HL-60/S4 (cell line): ENCODE data around the gene DCAF15.
"Not testable (repeated sequence)": the region's sequence is repeated elsewhere in the genome, so short reads cannot be mapped to it uniquely, and the experiment has no call there.

Source experiments
- in situ Hi-C: fragments of 300-500 bp; cut with MboI; formaldehyde crosslinking; loops from 2 replicates; pipeline ENCODE4 v1.14.3; 2022; ENCODE audit warnings: low sequenced_read_pairs

Gene DCAF15

GRCh38 chr19:13959141-13959961, 7.0 kb downstream of the DCAF15 start:
- in situ Hi-C loops, result no loop called here

DNA sequence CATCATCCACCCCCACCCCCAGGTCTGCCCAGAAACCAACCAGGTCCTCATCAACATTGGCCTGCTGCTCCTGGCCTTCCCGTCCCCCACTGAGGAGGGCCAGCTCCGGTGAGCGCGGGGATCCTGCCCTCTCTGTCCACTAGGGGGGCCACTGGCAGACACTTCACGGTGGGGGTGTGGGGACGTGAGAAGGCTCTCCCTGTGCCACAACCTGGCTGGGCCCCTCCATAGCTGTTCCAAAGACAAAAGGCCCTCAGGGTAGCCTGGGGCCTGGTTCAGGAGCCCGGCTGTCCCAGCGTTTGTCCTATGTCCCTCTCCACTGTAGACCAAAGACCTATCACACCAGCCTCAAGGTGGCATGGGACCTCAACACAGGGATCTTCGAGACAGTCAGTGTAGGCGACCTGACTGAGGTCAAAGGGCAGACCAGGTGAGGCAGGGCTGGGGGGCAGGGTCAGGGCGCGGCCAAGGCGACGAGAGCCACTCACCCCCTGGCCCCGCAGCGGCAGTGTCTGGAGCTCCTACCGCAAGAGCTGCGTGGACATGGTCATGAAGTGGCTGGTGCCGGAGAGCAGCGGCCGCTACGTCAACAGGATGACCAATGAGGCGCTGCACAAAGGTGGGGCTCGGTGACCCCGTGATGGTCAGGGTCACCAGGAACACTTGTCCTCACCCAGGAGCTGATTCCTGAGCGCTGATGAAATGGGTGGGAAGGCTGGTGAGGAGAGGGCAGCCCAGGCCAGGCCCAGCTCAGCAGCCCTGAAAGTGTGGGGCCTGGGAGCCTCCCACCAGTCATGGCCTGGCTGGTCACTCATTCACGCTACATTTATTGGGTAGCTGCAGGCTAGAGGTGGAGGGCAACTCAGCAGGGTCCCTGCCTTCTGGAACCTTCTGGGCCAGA, 7.9 kb downstream of the DCAF15 start:
- in situ Hi-C loops, result no loop called here

- in situ Hi-C loops, result no loop called here
Measured at GRCh38 chr19:13960863-13961784, 8.8 kb downstream of the DCAF15 start.

GRCh38 chr19:13961826-13962698, 9.8 kb downstream of the DCAF15 start:
- in situ Hi-C loops, result no loop called here

- in situ Hi-C loops, result no loop called here
Measured at GRCh38 chr19:13962699-13963602, 10.6 kb downstream of the DCAF15 start.

DNA sequence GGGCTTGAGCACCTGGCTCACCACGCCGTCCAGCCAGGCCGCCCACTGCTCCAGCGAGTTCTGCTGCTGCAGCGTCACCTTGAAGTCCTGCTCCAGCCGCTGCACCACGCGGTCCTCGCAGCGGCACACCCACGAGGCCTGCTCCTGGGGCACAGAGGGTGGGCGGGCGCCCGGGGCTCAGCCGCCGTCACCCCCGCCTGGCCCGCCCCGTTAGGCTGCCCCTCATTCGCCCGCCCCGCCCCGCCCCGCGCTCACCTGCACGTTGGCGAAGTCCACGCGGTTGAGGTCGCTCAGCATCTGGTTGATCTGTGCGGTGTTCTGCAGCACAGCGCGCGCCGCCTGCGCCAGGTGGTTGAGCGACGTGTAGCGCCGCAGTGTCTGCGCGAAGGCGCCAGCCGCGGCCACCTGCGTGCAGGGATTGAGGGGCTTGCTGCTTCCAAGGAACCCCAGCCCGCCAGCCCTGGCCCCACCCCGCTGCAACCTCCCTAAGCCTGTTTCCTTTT, 11.3 kb downstream of the DCAF15 start:
- in situ Hi-C loops, result no loop called here

GRCh38 chr19:13964776-13965175, 12.5 kb downstream of the DCAF15 start:
- in situ Hi-C loops, result no loop called here

DNA sequence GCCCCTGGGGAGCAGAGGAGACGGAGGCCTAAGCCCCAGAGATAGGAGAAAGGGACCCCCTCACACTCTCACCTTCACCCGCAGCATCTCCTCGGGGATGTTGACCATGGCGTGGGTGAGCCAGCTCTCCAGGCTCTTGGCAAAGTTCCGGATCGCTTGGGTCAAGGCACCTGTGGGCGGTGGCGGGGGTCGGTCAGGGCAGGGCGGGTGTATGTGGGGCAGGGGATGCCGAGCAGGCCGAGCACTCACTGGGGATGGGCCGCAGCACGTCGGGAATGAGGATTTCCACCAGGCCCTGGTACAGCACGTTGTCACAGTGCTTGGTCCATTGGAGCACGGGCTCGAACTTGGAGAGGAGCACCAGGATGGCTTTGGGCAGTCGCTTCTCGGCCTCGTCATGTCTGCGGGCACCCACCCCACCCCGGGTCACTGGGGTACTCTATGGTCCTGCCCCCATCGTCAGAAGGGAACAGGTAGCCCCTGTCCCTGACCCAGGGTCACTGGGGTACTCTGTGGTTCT, 13.1 kb downstream of the DCAF15 start:
- in situ Hi-C loops, result no loop called here

GRCh38 chr19:13965926-13966683, 13.8 kb downstream of the DCAF15 start:
- in situ Hi-C loops, result no loop called here

GRCh38 chr19:13966684-13967128, 14.4 kb downstream of the DCAF15 start:
- in situ Hi-C loops, result no loop called here

DNA sequence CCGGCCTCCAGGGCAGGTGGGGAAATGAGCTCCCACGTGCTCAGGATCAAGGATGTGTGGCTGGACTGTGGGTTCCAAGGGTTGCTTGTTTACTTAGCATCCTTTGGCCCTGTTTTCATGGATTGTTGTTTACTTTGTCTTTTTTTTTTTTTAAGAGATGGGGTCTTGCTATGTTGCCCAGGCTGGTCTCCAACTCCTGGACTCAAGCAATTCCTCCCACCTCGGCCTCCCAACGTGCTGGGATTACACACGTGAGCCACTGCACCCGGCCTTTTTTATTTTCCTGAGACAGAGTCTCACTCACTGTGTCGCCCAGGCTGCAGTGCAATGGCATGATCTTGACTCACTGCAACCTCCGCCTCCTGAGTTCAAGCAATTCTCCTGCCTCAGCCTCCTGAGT, 14.9 kb downstream of the DCAF15 start:
- in situ Hi-C loops, result not testable (repeated sequence)

DNA sequence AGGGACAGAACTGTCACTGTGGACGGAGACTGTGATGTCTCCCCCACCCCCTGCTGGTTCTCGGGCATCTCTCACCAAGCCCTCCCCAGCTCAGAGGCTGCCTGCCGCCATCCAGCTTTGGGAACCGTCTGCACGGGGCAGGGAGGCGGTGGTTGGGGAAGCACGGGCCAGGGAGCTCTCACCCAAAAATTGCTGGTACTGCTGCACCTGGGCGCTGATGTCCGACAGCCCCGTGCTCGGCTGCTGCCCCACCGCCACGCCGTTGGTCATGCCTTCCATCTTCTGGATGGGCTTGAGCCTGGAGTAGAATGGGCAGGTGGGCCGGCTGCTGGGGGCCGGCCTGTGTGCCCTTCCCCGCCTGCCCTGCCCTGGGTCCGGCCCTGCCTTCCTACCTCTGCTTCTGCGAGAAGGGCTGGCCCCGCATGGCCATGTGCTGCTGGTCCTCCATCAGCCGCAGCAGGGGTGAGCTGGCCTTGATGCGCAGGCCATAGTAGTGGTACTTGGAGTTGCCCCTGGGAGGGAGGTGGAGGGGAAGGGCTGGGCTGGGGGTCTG, 16.1 kb downstream of the DCAF15 start:
- in situ Hi-C loops, result no loop called here

GRCh38 chr19:13968999-13969398, 16.7 kb downstream of the DCAF15 start:
- in situ Hi-C loops, result no loop called here

GRCh38 chr19:13969897-13970296, 17.6 kb downstream of the DCAF15 start:
- in situ Hi-C loops, result no loop called here

DNA sequence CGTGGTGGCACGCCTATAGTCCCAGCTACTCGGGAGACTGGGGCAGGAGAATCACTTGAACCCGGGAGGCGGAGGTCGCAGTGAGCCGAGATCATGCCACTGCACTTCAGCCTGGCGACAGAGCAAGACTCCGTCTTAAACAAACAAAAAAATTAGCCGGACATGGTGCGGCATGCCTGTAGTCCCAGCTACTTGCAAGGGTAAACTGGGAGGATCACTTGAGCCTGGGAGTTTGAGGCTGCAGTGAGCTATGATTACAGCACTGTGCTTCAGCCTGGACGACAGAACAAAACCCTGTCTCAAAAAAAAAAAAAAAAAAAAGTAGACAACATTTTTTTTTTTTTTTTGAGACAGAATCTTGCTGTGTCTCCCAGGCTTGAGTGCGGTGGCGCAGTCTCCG, 19.6 kb downstream of the DCAF15 start:
- in situ Hi-C loops, result not testable (repeated sequence)

DNA sequence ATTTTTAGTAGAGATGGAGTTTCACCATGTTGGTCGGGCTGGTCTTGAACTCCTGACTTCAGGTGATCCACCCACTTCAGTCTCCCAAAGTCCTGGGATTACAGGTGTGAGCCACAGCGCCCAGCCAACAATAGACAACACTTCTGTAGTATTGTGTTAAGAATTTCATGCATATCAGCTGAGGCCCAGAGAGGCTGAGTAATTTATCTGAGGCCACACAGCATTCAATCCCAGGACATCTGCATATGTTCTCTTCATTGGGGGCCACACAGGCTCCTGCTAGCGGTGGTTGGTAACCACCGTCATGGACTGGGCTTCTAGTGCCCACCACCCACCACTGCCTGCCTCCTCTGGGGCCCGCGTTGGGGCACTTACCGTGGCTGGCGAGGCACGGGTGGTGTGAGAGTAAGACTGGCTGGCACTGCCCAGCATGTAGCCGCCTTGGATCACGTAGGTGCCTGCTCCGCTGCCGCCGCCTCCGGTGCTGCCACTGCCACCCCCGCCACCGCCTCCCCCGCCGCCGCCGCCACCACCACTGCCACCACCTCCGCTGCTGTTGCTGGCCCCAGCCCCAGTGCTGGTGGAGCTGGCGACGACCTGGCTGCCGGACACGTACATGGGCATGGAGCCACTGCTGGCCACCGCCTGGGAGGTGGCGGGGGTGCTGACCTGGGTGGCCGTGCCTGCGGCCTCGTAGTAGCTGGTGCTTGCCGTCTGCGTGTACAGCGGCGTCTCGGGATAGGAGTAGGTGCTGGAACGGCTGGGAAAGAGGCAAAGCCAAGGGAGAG, 20.3 kb downstream of the DCAF15 start:
- in situ Hi-C loops, result no loop called here

GRCh38 chr19:13973479-13973878, 21.2 kb downstream of the DCAF15 start:
- in situ Hi-C loops, result not testable (repeated sequence)
